Neutrophil (primary cell): Measurements from ENCODE around the gene SAP25.

Experiments
- H3K27ac ChIP-seq: fragments of 200-600 bp; sonication (generic); 2 replicates; pipeline ENCODE4 v1.5.1; 2016; ENCODE audit warnings: mild to moderate bottlenecking, moderate library complexity
- H3K27me3 ChIP-seq: fragments of 200-600 bp; sonication (generic); 2 replicates; pipeline ENCODE4 v1.6.0; 2016; ENCODE audit warnings: mild to moderate bottlenecking
- H3K36me3 ChIP-seq: fragments of 200-600 bp; sonication (generic); 2 replicates; pipeline ENCODE4 v1.5.1; 2017
- H3K4me1 ChIP-seq, 2 experiments: fragments of 200-600 bp in 1 of 2; sonication (generic) in 1 of 2; 1 replicate in 1 of 2; 2 replicates in 1 of 2; pipeline versions ENCODE4 v1.5.1 to v1.6.1; 2013 to 2016; ENCODE audit warnings: low read depth in 1 of 2, low read length in 1 of 2, mild to moderate bottlenecking in 1 of 2, moderate library complexity in 1 of 2; ENCODE audit not compliant: control insufficient read depth in 1 of 2, insufficient read depth in 1 of 2
- H3K4me3 ChIP-seq, 2 experiments: fragments of 200-600 bp in 1 of 2; sonication (generic) in 1 of 2; 1 replicate in 1 of 2; 2 replicates in 1 of 2; pipeline ENCODE4 v1.5.1; 2013 to 2016; ENCODE audit warnings: low read depth in 1 of 2, low read length in 1 of 2, mild to moderate bottlenecking in 1 of 2, moderate library complexity in 1 of 2
- H3K9me3 ChIP-seq: fragments of 200-600 bp; sonication (generic); 2 replicates; pipeline ENCODE4 v1.5.1; 2016
- TF ChIP-seq, protein P1 (sequence below): fragments of 200-600 bp; sonication (generic); IDR thresholded peaks from 2 replicates; pipeline ENCODE4 v1.5.1; 2016; ENCODE audit warnings: antibody characterized with exemption

SAP25 gene

GRCh38 chr7:100590077-100590737 is 16.5 kb upstream of the SAP25 start:
- peaks cover 30% of the 10 kb centered on the region for H3K27me3 ChIP-seq
- no peak overlapping the region for H3K4me3 ChIP-seq
- TF ChIP-seq, protein P1, sequence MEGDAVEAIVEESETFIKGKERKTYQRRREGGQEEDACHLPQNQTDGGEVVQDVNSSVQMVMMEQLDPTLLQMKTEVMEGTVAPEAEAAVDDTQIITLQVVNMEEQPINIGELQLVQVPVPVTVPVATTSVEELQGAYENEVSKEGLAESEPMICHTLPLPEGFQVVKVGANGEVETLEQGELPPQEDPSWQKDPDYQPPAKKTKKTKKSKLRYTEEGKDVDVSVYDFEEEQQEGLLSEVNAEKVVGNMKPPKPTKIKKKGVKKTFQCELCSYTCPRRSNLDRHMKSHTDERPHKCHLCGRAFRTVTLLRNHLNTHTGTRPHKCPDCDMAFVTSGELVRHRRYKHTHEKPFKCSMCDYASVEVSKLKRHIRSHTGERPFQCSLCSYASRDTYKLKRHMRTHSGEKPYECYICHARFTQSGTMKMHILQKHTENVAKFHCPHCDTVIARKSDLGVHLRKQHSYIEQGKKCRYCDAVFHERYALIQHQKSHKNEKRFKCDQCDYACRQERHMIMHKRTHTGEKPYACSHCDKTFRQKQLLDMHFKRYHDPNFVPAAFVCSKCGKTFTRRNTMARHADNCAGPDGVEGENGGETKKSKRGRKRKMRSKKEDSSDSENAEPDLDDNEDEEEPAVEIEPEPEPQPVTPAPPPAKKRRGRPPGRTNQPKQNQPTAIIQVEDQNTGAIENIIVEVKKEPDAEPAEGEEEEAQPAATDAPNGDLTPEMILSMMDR: no peak
- H3K27ac ChIP-seq: no peak overlapping the region
- peaks cover 10 to 14% of the 10 kb centered on the region in 2 experiments for H3K4me1 ChIP-seq
- H3K9me3 ChIP-seq: no peaks in the 10 kb centered on the region
- no peaks in the 10 kb centered on the region for H3K36me3 ChIP-seq

DNA sequence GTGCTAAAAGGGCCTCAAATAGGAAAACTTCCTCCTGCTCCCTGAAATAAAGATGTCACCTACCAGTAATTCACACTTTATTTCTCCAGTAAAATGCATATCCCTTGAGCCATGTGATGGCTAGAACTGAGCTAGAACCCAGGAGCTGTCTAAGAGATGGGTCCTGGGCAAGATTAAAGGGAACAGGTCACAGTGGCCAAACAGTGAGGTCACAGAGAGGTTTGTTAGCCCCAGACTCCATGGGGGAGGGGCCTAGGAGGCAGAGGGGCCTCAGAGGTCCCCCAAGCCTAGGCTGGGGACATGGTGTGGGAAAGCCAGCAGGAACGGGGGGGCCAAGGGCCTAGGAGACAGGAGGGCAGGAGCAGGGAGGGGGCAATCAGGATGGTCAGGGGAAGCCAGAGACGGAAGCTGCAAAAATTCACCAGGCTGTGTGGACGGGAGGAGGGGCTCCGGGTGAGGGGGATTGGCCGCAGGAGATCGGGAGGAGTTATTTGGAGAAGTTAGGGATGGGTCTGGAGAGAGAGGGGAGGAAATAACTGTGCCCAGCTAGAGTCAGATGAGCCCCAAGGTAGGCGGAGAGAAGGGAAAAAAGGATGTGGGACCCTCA is 15.7 kb upstream of the SAP25 start:
- TF ChIP-seq, protein P1: no peak
- peaks cover 10 to 22% of the 10 kb centered on the region in 2 experiments for H3K4me1 ChIP-seq
- H3K9me3 ChIP-seq: no peaks in the 10 kb centered on the region
- H3K27me3 ChIP-seq: peaks cover 30% of the 10 kb centered on the region
- H3K27ac ChIP-seq: no peak overlapping the region
- H3K4me3 ChIP-seq: no peak overlapping the region
- no peaks in the 10 kb centered on the region for H3K36me3 ChIP-seq

- no peaks in the 10 kb centered on the region for H3K9me3 ChIP-seq
- no peaks in the 10 kb centered on the region for H3K36me3 ChIP-seq
- TF ChIP-seq, protein P1: peak; percentile 28
- no peak overlapping the region for H3K4me3 ChIP-seq
- H3K27ac ChIP-seq: no peak overlapping the region
- H3K4me1 ChIP-seq: peaks cover 14 to 29% of the 10 kb centered on the region in 2 experiments
- H3K27me3 ChIP-seq: peaks cover 30% of the 10 kb centered on the region
These were observed 14.7 kb upstream of the SAP25 start for GRCh38 chr7:100588438-100588837.

GRCh38 chr7:100586266-100587025 is 12.7 kb upstream of the SAP25 start, which contains the start of gene FBXO24:
FBXO24 (plus strand) TSS chr7:100586328; CDS start chr7:100586626, 298 bp downstream.
- Histone ChIP-seq H3K27ac (peak within 1 kb of the TSS; percentile 95), H3K4me3 (peak within 1 kb of the TSS; percentile 85 to 87), H3K9me3 (no peaks in the 10 kb centered on the region), H3K27me3 (peaks cover 25% of the 10 kb centered on the region), H3K36me3 (peaks cover 12% of the 10 kb centered on the region), H3K4me1 (peaks cover 30 to 47% of the 10 kb centered on the region in 2 experiments)
- TF ChIP-seq, protein P1: no peak

DNA sequence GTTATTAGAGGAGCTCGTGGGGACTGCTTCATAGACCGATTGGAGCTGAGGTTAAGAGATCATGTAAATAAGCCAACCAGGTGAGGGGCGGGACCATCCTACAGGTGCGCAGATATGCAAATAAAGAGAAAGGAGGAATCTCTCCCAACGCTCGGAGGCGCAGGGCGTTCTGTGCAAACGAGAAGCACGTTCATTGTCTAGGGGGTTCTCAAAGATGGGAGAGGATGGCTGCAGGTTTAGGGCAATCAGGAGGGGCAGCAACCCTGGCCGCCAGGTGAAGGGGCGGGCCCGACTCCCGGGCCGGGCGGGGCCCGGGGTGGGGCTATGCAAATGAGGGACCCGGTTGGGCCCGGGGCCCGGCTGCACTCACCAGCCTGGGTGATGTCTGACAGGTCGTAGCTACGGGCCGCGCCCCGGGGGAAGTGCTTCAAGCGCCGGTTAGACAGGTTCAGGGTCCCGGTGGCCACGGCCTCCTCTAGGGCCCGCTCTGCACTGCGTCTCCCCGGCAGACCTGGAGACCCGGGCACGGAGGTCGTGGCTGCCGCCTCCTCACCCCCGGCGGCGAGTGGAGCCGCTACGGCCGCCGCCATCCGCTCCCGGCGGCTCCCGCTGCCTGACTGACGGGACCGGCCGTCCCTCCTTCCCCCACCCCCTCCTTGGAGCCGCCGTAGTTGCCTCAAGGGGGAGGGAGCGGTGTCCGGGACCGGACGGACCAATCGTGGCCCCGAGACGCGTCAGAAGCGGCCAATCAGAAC is 12.0 kb upstream of the SAP25 start, which contains the start of gene LRCH4:
Gene LRCH4, minus strand, starts transcription at position 619 of the 755 bp plus-strand sequence. Its CDS starts 29 bp downstream, at position 590.
- Histone ChIP-seq H3K36me3 (peaks cover 19% of the 10 kb centered on the region), H3K4me3 (peak within 1 kb of the TSS; percentile 85 to 87), H3K27ac (peak within 1 kb of the TSS; percentile 95), H3K9me3 (no peaks in the 10 kb centered on the region), H3K27me3 (peaks cover 18% of the 10 kb centered on the region), H3K4me1 (peaks cover 30 to 49% of the 10 kb centered on the region in 2 experiments)
- TF ChIP-seq, protein P1: peak; percentile 3
